Gastrocnemius medialis (tissue), 4 donors: ENCODE measurements around the gene CR1.
"Not testable (repeated sequence)": the region's sequence is repeated elsewhere in the genome, so short reads cannot be mapped to it uniquely, and the experiment has no call there.

ENCODE experiments used
- CTCF ChIP-seq, 5 experiments: fragments of 450-650 bp in 3 of 5; fragments of 200-600 bp in 2 of 5; sonication (generic) in 2 of 5; IDR thresholded peaks in 4 of 5; conservative IDR thresholded peaks in 1 of 5; 1 replicate in 4 of 5; 2 replicates in 1 of 5; pipeline ENCODE4 v1.5.1; 2016 to 2019; ENCODE audit warnings: antibody characterized with exemption in 5 of 5, mild to moderate bottlenecking in 3 of 5, moderate library complexity in 3 of 5
- POLR2A ChIP-seq, 2 donors: fragments of 450-650 bp; IDR thresholded peaks; one replicate each; pipeline ENCODE4 v1.6.1; 2017; ENCODE audit warnings: antibody characterized with exemption in 2 of 2, mild to moderate bottlenecking in 2 of 2, moderate library complexity in 2 of 2

DNA sequence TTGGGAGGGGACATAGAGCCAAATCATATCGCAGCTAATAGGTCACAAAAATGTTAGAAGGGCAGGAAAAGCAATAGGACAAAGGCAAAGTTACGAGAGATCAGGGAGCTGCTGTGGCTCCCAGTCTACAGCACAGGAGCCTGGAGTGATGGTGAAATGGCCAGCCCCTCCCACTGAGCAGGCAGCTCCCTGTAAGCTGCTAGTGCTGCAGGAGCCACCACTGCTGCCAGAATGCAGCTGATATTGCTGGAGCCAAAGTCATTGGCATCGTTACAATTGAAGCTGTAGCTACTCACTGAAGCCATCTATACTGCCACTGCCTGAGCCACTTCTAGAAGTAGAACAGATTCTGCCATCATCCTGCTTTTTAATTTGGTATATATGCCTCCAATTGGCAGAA lies 29.3 kb downstream of the CR1 start:
- not testable (repeated sequence) for TF ChIP-seq CTCF (IDR thresholded peaks at IDR 0.05 in 4 of 5, conservative IDR thresholded peaks at IDR 0.05 in 1 of 5); POLR2A (IDR thresholded peaks at IDR 0.05)
